HG03442 (cell line): Measurements from ENCODE around the gene POU6F2.
"Not testable (repeated sequence)": the region's sequence is repeated elsewhere in the genome, so short reads cannot be mapped to it uniquely, and the experiment has no call there.

Experiments used
- ATAC-seq: cut with Tn5 transposase; IDR thresholded peaks from one replicate; pipeline ENCODE4 v1.9.1; 2021; ENCODE audit warnings: mild to moderate bottlenecking, moderate library complexity; ENCODE audit not compliant: unreplicated experiment

The POU6F2 gene

GRCh38 chr7:39294022-39294421, 316.3 kb downstream of the POU6F2 start:
- no peak for ATAC-seq

GRCh38 chr7:39295796-39296195, 318.1 kb downstream of the POU6F2 start:
- no peak for ATAC-seq

- no peak for ATAC-seq
Measured at GRCh38 chr7:39299695-39300094, 322.0 kb downstream of the POU6F2 start.

- ATAC-seq: no peak
Measured at GRCh38 chr7:39300276-39300675, 322.6 kb downstream of the POU6F2 start.

- ATAC-seq: no peak
Measured at GRCh38 chr7:39301543-39301942, 323.8 kb downstream of the POU6F2 start.

GRCh38 chr7:39304178-39304577, 326.5 kb downstream of the POU6F2 start:
- no peak for ATAC-seq

- ATAC-seq: no peak
Measured at GRCh38 chr7:39304668-39305405, 327.1 kb downstream of the POU6F2 start.

- ATAC-seq: no peak
Measured at GRCh38 chr7:39306016-39306570, 328.4 kb downstream of the POU6F2 start.

GRCh38 chr7:39310699-39311098, 333.0 kb downstream of the POU6F2 start:
- no peak for ATAC-seq

- ATAC-seq: no peak
Measured at GRCh38 chr7:39312254-39312989, 334.7 kb downstream of the POU6F2 start.

GRCh38 chr7:39313376-39313775, 335.7 kb downstream of the POU6F2 start:
- no peak for ATAC-seq

GRCh38 chr7:39313974-39314373, 336.3 kb downstream of the POU6F2 start:
- no peak for ATAC-seq

- ATAC-seq: no peak
Measured at GRCh38 chr7:39317107-39317506, 339.4 kb downstream of the POU6F2 start.

GRCh38 chr7:39317896-39318295, 340.2 kb downstream of the POU6F2 start:
- no peak for ATAC-seq

- no peak for ATAC-seq
Measured at GRCh38 chr7:39321245-39321644, 343.5 kb downstream of the POU6F2 start.

- peak; percentile 44 for ATAC-seq
Measured at GRCh38 chr7:39321909-39322498, 344.3 kb downstream of the POU6F2 start.

- no peak for ATAC-seq
Measured at GRCh38 chr7:39324139-39324760, 346.5 kb downstream of the POU6F2 start.

- not testable (repeated sequence) for ATAC-seq
Measured at GRCh38 chr7:39331607-39332006, 353.9 kb downstream of the POU6F2 start.

- ATAC-seq: no peak
Measured at GRCh38 chr7:39332142-39332541, 354.4 kb downstream of the POU6F2 start.

- ATAC-seq: no peak
Measured at GRCh38 chr7:39333701-39334100, 356.0 kb downstream of the POU6F2 start.

- ATAC-seq: no peak
Measured at GRCh38 chr7:39336442-39336841, 358.7 kb downstream of the POU6F2 start.
